ENCODE measurements around the gene ZNF276.

DNA sequence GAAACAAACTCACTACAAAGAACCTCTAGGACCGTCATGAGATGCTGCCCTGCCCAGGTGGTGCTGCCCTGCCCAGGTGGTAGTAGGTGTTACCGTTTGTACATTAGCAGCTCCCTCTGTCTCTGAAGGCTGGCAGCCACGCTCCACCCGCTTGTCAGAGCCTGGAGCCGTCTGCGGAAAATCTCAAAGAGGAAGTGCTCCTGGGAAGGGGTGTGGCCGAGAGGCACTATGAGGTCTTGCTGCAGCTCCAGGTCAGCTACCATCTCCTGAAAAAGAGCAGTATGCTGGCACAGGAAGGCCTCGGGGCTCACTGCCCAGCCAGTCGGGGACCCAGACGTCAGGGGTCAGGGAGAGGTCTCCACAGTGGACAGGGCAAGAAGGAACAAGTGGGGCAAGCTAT, 28.3 kb downstream of the ZNF276 start:
- TF ChIP-seq, protein P1, sequence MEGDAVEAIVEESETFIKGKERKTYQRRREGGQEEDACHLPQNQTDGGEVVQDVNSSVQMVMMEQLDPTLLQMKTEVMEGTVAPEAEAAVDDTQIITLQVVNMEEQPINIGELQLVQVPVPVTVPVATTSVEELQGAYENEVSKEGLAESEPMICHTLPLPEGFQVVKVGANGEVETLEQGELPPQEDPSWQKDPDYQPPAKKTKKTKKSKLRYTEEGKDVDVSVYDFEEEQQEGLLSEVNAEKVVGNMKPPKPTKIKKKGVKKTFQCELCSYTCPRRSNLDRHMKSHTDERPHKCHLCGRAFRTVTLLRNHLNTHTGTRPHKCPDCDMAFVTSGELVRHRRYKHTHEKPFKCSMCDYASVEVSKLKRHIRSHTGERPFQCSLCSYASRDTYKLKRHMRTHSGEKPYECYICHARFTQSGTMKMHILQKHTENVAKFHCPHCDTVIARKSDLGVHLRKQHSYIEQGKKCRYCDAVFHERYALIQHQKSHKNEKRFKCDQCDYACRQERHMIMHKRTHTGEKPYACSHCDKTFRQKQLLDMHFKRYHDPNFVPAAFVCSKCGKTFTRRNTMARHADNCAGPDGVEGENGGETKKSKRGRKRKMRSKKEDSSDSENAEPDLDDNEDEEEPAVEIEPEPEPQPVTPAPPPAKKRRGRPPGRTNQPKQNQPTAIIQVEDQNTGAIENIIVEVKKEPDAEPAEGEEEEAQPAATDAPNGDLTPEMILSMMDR (IDR thresholded peaks at IDR 0.05): no peak
- TF ChIP-seq POLR2A (IDR thresholded peaks at IDR 0.05): no peak
